NCI-H1048 (cell line): ENCODE results near the gene INPP5A.

Experiments used
- DNase-seq: peaks from one replicate; lab custom pipeline; 2025; lab: John Stamatoyannopoulos, UW

The INPP5A gene

GRCh38 chr10:132632851-132633684 lies 95.5 kb downstream of the INPP5A start:
- no peak for DNase-seq

GRCh38 chr10:132634241-132634946 lies 96.8 kb downstream of the INPP5A start:
- no peak for DNase-seq

- DNase-seq: no peak
Observed at GRCh38 chr10:132634947-132635271, 97.3 kb downstream of the INPP5A start.

- no peak for DNase-seq
Observed at GRCh38 chr10:132636358-132636757, 98.8 kb downstream of the INPP5A start.

- no peak for DNase-seq
Observed at GRCh38 chr10:132637477-132638129, 100.0 kb downstream of the INPP5A start.

GRCh38 chr10:132638130-132638515 lies 100.5 kb downstream of the INPP5A start:
- no peak for DNase-seq

- DNase-seq: no peak
Observed at GRCh38 chr10:132639470-132639869, 101.9 kb downstream of the INPP5A start.

- no peak for DNase-seq
Observed at GRCh38 chr10:132640326-132641125, 102.9 kb downstream of the INPP5A start.

- DNase-seq: no peak
Observed at GRCh38 chr10:132641401-132641800, 103.8 kb downstream of the INPP5A start.

GRCh38 chr10:132641966-132642731 lies 104.6 kb downstream of the INPP5A start:
- no peak for DNase-seq

GRCh38 chr10:132642732-132643008 lies 105.1 kb downstream of the INPP5A start:
- no peak for DNase-seq

- no peak for DNase-seq
Observed at GRCh38 chr10:132643709-132644526, 106.3 kb downstream of the INPP5A start.

GRCh38 chr10:132644527-132645246 lies 107.1 kb downstream of the INPP5A start:
- DNase-seq: no peak

GRCh38 chr10:132645247-132645530 lies 107.6 kb downstream of the INPP5A start:
- no peak for DNase-seq

GRCh38 chr10:132645630-132646442 lies 108.2 kb downstream of the INPP5A start:
- DNase-seq: no peak

- DNase-seq: no peak
Observed at GRCh38 chr10:132646443-132647097, 109.0 kb downstream of the INPP5A start.

GRCh38 chr10:132647424-132647823 lies 109.8 kb downstream of the INPP5A start:
- DNase-seq: no peak

- DNase-seq: no peak
Observed at GRCh38 chr10:132648072-132648850, 110.7 kb downstream of the INPP5A start.
